Measurements from ENCODE around the gene PPIP5K2.
"Not testable (repeated sequence)": the region's sequence is repeated elsewhere in the genome, so short reads cannot be mapped to it uniquely, and the experiment has no call there.

PPIP5K2 gene

DNA sequence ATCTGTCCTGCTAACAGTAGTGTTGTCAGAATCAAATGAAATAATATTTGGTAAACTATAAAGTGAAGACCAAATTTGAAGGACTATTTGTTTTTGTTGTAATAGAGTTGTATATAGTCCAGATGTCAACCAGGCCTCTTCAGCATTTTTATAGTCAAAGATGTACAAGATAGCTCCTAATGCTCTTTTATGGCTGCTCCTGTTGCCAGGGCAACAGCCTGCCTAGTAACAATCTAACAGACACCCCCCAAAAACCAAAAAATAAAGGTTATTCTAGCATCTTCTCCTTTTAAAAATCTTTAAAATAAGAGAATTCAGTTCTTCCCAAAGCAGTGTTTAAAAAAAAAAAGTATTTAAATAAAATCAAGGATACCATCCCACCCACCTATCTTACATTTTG is 89.0 kb downstream of the PPIP5K2 start:
- DNase-seq: no peak

DNA sequence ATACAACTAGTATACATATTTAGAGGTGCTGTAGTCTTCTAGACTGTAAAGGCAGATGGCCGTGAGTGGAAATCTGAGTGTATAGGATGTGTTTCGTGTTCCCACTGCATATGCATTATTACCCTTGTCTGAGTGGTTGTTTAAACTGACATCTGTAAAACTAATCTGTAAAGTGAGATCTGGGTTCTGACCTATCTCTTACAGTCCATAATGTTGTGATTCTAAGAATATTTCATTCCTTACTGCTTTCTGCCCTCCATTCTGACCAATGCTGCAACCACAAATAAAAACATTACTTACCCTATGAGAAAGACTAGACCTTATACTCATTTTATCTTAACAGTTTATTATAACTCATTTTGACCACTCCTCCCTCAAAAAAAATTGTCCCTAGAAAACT is 90.9 kb downstream of the PPIP5K2 start:
- DNase-seq: no peak

DNA sequence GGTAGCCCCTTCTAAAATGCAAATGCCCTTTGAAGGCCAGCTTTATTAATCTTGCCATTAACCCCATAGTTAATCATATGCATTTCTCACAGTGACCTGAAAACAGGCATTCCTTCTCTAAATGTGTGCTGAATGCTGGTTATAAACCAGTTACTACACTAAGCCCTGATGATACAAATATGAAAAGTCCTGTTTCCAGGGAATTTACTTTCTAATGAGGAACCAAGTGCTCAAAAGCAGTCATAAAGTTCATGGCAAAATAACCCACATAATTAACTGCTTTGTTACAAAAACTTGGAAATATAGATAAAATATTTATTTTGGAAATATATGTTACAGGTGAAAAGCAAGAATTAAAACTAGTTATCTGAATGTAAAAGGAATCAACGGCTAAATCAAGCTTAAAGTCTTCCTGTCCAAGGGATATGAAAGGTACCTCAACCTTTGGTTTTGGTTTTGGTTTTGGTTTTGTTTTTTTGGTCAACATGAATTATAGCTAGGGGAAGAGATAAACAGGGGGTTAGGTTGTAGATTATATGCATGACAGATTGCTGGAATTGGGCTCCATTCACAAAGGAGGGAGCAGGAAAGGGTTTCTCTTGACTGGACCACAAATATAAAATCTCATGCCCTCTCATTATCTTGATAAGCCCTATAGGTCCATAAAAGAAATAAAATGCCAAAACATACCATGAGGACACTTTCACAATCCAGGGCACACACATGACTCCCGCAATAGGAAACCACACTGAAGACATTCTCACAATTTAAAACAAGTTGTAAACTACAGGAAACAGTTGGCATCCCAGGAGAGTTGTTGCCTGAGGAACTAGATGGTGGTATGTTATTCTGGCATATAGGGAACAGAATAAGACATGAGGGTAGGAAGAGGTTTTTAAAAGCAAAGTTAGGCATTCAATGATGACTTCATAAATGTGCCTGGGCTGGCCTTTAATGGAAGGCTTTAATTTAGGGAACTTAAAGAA is 91.8 kb downstream of the PPIP5K2 start:
- no peak for DNase-seq

DNA sequence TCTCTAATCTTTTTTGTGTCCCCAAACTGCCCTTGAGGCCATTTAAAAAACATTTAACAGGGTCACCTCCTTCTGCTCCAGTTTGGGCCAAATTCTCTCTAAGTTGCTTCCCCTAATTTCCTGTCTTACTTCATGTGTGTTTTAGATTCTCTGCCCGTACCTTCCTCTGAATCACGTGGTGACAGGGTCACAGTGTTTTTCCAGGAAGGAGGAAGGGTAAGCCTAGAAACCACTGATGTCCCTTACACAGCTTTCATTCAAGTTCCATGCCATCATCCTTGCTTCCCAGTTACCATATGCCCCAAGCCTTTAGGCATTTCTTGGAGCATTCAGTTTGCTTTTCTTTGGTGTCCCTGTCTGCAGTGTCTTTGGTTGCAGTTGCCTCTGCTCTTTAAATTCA is 96.0 kb downstream of the PPIP5K2 start:
- DNase-seq: no peak

DNA sequence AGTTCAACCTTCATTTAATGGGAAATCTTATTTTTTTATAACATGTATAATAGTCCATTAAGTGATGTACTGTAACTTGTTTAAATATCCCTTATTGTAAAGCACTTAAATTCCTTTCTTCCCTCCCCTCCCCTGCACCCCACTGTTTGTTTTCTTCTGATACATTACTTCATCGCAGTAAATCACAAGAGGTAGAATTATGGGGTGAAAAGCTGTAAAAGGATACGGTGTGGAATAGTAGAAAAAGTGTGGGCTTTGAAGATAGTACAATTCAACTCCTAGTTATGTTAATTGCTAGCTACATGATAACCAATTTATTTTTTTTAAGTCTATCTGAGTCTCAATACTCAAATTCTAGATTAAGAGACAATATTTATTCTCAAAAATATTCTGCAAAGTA is 96.6 kb downstream of the PPIP5K2 start:
- no peak for DNase-seq

DNA sequence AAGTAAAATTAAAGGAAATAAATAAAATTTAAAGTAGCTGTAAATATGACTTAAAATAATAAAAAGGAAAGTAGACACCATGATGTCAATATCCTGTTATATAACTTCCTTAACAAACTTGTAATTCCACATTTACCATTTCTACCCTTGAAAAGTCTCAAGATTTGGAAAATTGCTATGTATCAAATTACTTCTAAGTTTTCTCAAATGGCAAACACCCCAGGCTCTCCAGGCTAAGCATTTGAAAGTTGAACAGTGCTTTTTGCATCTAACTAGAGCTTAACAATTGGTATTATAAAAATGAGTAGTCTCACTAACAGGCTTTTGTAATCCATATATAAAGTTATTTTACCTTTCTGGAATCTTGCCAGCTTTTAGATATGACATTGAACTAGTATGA is 97.0 kb downstream of the PPIP5K2 start:
- DNase-seq: no peak

DNA sequence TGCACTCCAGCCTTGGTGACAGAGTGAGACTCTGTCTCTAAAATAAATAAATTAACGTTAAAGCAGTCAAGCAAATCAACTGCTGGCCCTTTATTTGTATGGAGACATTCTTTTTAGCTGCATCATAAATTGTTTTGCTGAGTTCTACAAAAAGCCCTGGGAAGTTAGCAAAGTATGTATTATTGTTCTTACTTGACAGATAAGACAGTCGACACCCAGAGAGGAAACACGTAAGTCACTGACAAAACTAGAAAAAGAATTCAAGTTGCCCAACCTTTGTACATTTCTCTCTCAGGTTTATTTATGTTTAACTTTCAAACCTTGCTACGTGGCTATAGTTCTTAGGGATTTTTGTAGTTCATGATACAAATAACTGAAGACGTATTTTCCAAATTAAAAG is 98.1 kb downstream of the PPIP5K2 start:
- DNase-seq: no peak

DNA sequence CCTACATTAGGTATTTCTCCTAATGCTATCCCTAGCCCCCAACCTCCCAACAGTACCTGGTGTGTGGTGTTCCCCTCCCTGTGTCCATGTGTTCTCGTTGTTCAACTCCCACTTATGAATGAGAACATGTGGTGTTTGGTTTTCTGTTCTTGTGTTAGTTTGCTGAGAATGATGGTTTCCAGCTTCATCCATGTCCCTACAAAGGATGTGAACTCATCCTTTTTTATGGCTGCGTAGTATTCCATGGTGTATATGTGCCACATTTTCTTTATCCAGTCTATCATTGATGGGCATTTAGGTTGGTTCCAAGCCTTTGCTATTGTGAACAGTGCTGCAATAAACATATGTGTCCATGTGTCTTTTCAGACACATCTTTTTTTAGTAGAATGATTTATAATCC is 99.0 kb downstream of the PPIP5K2 start:
- DNase-seq: not testable (repeated sequence)

DNA sequence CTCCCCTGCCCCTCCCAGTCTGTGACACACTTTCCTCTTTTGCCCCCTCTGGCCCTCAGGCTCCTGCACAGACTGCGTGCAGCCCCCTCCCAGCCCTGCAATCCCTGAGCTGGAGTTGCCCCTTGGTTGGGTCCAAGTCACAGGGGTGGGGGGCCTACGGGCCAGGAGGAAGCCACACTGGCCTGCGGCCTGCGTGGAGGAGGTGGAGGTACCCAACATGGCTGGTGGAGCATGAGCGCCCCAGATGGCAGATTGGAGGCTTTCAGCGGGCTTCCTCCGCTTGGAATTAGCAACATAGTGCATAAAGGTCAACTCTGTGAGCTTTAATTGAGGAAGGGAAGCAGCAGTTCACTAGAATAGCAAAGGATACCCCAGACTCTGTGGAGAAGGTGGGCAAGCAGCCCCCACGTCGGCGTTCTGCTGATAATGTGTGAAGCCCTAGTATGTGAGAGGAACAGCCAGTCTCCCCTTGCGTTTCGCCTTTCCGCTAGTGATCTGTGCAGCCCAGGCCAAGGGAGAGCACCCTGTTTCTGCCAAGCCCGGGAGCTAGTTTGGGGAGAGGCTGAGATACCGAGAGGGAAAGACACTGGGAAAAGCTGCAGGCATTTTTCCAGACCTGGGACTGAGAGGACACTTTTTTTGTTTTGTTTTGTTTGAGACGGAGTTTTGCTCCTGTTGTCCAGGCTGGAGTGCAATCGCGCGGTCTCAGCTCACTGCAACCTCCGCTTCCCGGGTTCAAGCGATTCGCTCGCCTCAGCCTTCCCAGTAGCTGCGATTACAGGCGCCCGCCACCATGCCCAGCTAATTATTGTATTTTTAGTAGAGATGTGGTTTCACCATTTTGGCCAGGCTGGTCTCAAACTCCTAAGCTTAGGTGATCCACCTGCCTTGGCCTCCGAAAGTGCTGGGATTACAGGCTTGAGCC is 103.2 kb downstream of the PPIP5K2 start:
- no peak for DNase-seq

DNA sequence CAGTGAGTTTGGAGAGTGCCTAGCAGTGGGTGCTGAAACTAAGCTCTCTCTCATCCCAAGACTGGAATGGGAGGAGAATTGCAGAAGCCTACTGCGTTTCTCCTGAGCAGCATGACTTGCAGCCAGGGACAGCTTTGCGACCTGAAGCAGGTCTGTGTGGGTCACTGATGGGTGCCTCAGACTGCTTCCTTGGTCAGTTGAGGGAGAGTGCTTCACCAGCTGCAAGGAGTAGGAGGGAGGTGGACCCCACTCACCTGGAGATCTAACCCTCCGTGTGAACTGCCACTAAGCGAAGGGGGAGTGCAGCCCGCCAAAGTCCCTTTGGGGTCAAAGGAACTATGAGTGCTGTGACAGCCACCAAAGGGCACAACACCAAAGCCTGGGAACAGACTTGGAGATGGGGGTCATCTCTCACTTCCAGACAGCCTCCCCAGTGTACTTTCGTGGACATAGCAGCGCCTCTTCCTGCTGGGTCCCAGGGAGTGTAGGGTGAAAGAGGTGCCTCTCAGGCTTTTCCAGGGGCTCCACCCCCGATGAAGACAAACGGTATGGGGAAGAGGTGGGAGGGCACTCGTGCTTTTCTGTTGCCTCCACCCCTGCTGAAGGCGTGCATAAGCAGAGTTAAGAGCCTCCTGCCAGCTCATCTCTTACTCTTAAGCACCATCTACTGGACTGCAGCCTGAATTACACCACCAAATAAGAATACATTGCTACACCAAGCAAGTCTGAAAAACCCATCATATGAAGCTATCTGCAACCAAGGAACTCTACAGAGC is 104.2 kb downstream of the PPIP5K2 start:
- DNase-seq: peak in 2 of 4 experiments; percentile 1

DNA sequence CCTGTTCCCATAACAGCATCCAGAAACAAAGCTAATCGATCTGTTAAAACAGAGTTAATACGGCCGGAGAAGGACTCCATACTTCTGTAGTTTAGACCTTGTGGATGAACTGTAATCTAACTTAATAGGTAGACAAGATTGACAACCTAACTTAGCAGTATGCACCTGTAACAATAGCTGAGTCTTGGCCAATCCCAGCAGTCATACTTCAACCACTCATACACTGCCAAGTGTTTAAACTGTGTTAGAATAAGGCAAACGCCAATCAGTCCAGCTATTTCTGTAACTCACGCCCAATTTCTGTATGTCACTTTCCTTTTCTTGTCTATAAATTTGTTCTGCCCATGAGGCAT is 104.8 kb downstream of the PPIP5K2 start:
- no peak for DNase-seq

DNA sequence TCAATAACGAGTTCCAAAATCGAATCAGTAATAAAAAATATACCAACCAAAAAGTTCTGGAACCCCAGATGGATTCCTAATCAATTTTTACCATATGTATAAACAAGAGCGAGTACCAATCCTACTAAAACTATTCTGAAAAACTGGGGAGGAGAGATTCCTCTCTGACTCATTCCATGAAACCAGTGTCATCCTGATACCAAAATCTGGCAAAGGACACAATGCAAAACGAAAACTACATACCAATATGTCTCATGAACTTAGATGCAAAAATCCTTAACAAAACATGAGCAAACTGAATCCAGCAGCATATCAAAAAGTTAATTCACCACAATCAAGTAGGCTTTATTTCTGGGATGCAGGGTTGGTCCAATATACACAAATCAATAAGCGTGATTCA is 108.0 kb downstream of the PPIP5K2 start:
- DNase-seq: no peak

DNA sequence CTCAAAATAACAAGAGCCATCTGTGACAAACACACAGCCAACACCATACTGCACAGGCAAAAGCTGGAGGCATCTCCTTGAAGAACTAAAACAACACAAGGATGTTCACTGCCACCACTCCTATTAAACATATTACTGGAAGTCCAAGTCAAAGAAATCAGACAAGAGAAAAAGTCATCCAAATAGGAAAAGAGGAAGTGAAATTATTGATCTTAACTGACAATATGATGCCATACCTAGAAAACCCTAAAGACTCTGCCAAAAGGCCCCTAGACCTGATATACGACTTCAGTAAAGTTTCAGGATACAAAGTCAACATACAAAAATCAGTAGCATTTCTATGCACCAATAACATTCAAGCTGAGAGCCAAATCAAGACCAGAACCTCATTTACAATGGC is 108.5 kb downstream of the PPIP5K2 start:
- no peak for DNase-seq

DNA sequence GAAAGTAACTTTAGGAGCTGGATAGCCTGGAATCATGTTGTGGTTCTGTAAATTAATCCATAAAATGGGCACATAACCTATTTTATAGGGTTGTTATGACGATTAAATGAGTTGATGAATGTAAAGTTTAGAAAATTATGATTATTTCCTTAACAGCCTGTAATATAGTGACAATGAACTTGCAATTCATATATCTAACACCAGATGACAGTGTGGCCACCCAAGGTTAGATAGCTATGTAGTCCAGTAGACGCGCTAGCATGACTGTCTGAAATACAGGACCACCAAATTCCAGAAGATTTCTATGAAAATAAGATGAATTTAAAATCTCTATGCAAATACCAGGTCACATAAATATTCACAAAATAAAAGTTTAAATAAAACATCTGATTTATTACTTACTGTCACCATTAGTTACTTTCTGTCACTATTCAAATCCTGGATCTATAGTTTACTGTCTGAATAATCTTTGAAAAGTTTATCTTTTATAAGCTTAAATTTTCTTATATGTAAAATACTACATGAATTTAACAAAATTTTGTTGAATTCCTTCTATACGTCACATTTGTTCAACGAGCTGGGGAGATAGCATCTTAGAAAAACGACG is 112.4 kb downstream of the PPIP5K2 start:
- DNase-seq: no peak

DNA sequence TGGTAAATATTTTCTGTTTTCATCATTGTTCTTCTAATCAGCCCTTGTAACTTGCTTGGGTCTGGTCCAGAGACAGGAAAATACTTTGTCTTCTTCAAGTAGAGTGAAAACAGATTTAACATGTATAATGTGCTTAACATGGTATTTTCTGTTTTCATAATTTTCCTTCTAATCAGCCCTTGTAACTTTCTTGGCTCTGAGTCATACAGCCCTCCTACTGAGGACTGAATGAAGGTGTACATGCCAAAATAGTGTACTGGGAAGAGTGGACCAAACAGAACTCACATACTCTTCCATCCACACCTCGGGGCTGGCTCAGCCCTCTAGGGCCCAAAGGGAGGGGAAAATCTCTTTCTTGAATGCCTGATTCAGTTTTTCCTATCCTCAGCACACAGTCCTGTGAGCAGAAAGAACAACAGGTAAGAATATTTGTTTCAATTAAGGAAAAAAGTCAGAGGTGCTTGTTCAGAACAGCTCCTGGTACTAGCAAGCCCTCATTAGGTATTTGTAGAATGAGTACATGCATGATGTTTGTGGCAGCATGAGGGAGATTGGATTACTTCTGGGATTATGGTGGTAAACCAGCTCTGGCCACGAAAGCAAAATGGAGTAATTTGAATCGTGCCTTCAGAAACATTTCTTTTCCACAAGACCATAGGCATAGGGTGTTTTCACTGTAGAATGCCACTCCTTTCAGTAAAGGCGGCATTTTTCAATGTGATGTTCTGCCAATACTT is 114.3 kb downstream of the PPIP5K2 start:
- no peak for DNase-seq

DNA sequence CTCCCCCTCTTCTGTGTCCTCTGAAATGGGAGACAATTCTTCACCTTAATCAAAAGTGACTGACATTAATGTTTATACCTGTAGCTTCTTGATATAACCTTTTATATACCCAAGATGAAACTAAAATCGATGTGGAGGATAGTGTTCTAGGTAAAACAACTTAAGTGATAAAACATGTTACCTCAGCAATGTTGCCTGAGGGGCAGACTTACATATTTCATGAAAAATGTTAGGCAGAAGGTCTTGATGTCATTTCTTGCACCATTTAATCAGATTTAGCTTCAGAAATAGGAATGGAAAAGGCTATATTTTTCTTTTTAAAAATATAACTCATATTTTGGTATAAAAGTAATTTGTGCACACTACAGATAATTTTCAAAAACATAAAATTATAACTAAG is 115.8 kb downstream of the PPIP5K2 start:
- no peak for DNase-seq

DNA sequence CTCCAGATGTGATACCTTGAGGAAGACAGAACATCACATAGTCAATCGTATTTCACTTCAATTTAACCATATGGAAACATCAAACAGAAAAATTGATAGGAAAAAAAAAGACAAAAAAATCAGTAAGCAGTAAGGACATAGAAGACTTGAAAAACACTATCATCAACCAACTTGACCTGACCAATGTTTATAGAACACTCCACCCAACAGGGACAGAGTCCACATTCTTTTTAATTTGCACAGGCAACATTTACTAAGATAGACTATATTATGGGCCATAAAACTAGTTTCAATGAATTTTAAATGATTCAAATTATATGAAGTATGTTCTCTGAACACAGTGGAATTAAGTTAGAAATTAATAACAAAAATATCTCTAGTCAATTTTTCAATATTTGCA is 117.7 kb downstream of the PPIP5K2 start:
- DNase-seq: no peak

DNA sequence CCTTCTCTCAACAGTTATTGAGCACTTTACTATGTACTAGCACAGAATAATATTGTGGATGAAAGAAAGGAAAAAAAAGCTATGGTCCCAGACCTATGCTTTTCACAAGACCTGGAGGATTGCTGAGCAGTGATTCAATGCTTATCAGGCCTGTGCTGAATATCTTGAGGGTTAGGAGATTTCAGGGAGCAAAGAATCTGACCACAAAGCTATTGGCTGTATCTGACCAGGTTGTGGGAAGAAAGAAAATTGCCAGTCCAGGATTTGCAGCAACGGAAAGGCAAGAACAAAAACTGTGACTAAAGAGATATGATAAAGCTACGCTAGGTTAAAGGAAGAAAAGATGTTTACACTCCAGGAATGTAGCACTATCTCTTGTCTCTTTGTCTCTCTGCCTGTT is 123.6 kb downstream of the PPIP5K2 start:
- no peak for DNase-seq

DNA sequence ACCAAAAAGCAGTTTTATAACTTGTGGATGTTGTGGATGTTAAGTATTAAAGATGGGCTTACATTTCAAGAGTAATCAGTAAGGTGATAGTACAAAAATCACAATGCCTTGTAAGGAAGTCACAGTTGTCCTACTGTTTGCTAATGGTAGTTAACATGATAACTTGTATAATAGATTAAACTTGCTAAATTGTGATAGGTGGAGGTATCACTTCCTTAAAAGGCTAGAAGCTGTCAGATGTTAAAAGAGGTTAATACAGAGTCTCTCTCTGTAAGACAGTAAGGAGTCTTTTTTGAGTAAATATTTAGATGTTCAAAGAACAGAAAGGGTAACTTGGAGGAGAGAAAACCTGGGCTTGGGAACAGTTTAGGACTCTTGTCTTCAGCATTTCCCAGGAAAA is 124.3 kb downstream of the PPIP5K2 start:
- DNase-seq: no peak

DNA sequence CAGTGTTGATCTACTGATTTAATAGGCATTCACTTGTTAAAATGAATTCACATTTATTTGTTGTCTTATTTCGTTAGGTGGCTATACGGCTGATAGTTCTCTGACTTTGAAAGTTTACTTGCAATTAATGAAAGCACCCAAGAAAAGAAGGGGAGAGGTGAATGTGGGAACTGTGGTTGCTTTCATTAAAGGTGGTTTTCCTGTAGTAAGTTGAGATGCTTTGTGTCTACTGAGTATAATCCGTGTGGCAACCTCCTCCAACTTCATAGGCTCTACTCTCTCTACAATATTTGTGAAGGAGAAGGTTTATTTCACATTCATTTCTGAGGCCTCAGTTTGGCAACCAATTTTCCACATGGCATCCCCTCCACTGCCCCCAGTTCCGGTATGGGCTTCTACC is 125.7 kb downstream of the PPIP5K2 start:
- DNase-seq: no peak

DNA sequence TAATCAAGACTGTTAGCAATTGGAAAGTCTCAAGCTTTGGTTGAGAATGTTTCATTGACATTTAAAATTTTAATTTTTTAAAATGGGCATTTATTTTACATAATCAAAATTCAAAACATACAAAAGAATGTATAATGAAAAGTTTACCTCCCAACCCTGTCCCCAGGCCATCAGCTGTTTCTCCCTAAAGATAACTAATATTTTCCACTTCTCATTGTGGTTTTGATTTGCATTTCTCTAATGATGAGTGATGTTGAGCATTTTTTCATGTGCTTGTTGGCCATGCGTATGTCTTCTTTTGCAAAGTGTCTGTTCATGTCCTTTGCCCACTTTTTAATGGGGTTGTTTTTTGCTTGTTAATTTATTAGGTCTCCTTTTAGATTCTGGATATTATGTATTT is 127.0 kb downstream of the PPIP5K2 start:
- no peak for DNase-seq

DNA sequence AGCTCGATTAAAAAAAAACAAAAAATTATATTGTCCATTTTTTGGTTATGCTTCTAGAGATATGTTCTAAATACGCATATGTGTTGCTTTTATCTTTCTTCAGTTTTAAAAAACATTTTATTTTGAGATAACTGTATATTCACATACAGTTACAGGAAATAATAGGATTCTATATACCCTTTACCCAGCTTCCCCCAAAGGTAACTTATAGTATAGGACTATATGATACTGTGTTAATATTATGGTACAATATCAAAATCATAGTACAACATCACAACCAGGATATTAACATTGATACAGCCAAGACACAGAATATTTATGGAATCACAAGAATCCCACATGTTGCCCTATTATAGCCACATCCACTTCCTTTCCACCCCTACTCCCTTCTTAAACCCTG is 129.0 kb downstream of the PPIP5K2 start:
- no peak for DNase-seq

Data from activated CD4-positive, CD25-positive, alpha-beta regulatory T cell (primary cell).